Activated CD4-positive, alpha-beta memory T cell treated with anti-CD3 and anti-CD28 coated beads for 36 hours (primary cell): ENCODE results near the gene SLC43A3. TPM values are rescaled to one million over a fixed set of nuclear protein-coding genes. Genes with fewer than 3 reads are reported as not detected.
"Not testable (repeated sequence)": the region's sequence is repeated elsewhere in the genome, so short reads cannot be mapped to it uniquely, and the experiment has no call there.

ENCODE experiments used
- CTCF ChIA-PET: fragments of 350-600 bp; sonication (Branson Sonifier 250); formaldehyde crosslinking; loops from one replicate; lab custom pipeline; 2021; ENCODE audit warnings: antibody characterized with exemption, inconsistent platforms; lab: Charles Lee
- POLR2A ChIA-PET: fragments of 350-600 bp; sonication (Branson Sonifier 250); formaldehyde crosslinking; loops from one replicate; lab custom pipeline; 2021; ENCODE audit warnings: antibody characterized with exemption; lab: Charles Lee
- DNase-seq: peaks from one replicate; pipeline ENCODE4 v3.0.0-alpha.2; 2020
- H3K27ac Mint-ChIP-seq: one replicate; pipeline ENCODE4 v1.8.0; 2021; ENCODE audit warnings: mixed read lengths
- H3K27me3 Mint-ChIP-seq: one replicate; pipeline ENCODE4 v1.8.0; 2021; ENCODE audit warnings: mixed read lengths
- H3K36me3 Mint-ChIP-seq: one replicate; pipeline ENCODE4 v1.8.0; 2021; ENCODE audit warnings: mixed read lengths
- H3K4me1 Mint-ChIP-seq: one replicate; pipeline ENCODE4 v1.8.0; 2021; ENCODE audit warnings: low read depth, mixed read lengths
- H3K4me3 Mint-ChIP-seq: one replicate; pipeline ENCODE4 v1.8.0; 2021; ENCODE audit warnings: mild to moderate bottlenecking, mixed read lengths
- H3K9me3 Mint-ChIP-seq: one replicate; pipeline ENCODE4 v1.8.0; 2021; ENCODE audit warnings: mixed read lengths
- intact Hi-C: fragments of 100-400 bp; cut with micrococcal nuclease; formaldehyde crosslinking; loops from one replicate; pipeline ENCODE4 v1.15.1; 2023
- total RNA-seq, 2 experiments: library from RNA; stranded (reverse); gene quantifications; one replicate each; pipeline ENCODE4 v1.2.3, GENCODE V29; 2021

Gene SLC43A3
- total RNA-seq, 2 experiments from 2014 or later, result 170 to 186 TPM

GRCh38 chr11:57403003-57403801 is 23.7 kb downstream of the SLC43A3 start:
- Mint-ChIP-seq H3K4me1 (peaks cover 41% of the 10 kb centered on the region), H3K36me3 (peaks cover 41% of the 10 kb centered on the region)
- ChIA-PET CTCF (interaction anchor here (1.0 kb wide), 1 partner anchor 55 kb away, joined by 4 read pairs; no protein-coding TSS in a partner anchor), POLR2A (interaction anchor here (1.9 kb wide), 1 partner anchor 22 kb away, joined by 5 read pairs; no protein-coding TSS in a partner anchor)
- H3K27me3 Mint-ChIP-seq, H3K27ac Mint-ChIP-seq, DNase-seq, H3K9me3 Mint-ChIP-seq, intact Hi-C loops, H3K4me3 Mint-ChIP-seq: not testable (repeated sequence)

GRCh38 chr11:57402188-57403002 is 24.5 kb downstream of the SLC43A3 start:
- ChIA-PET CTCF (interaction anchor here (1.0 kb wide), 1 partner anchor 56 kb away, joined by 4 read pairs; no protein-coding TSS in a partner anchor), POLR2A (interaction anchor here (1.9 kb wide), 1 partner anchor 23 kb away, joined by 5 read pairs; no protein-coding TSS in a partner anchor)
- DNase-seq, result no peak
- H3K27ac Mint-ChIP-seq, result no peak overlapping the region
- intact Hi-C loops, result no loop called here
- H3K27me3 Mint-ChIP-seq, result no peaks in the 10 kb centered on the region
- H3K4me3 Mint-ChIP-seq, result no peak overlapping the region
- peaks cover 33% of the 10 kb centered on the region for H3K4me1 Mint-ChIP-seq
- peaks cover 34% of the 10 kb centered on the region for H3K36me3 Mint-ChIP-seq
- H3K9me3 Mint-ChIP-seq, result no peaks in the 10 kb centered on the region

- ChIA-PET CTCF (interaction anchor here (1.0 kb wide), 3 partner anchors 11 to 94 kb away, joined by 3 to 5 read pairs (median 3); no protein-coding TSS in a partner anchor), POLR2A (interaction anchor here (0.7 to 0.9 kb wide), 2 partner anchors 8 to 24 kb away, joined by 3 read pairs; no protein-coding TSS in a partner anchor)
- Mint-ChIP-seq H3K36me3 (peaks cover 12% of the 10 kb centered on the region), H3K4me3 (no peak overlapping the region), H3K9me3 (no peaks in the 10 kb centered on the region), H3K27ac (no peak overlapping the region), H3K27me3 (no peaks in the 10 kb centered on the region), H3K4me1 (peaks cover 10% of the 10 kb centered on the region)
- DNase-seq, result no peak
- intact Hi-C loops, result loop anchor here (5.0 kb wide), 1 partner anchor 38 kb away; no protein-coding TSS in a partner anchor
Measured at GRCh38 chr11:57399972-57400578, 26.8 kb downstream of the SLC43A3 start.

- no peak overlapping the region for H3K27ac Mint-ChIP-seq
- no peak overlapping the region for H3K4me3 Mint-ChIP-seq
- H3K9me3 Mint-ChIP-seq, result no peaks in the 10 kb centered on the region
- intact Hi-C loops, result loop anchor here (5.0 kb wide), 1 partner anchor 37 kb away; no protein-coding TSS in a partner anchor
- H3K4me1 Mint-ChIP-seq, result peaks cover 3% of the 10 kb centered on the region
- no peak for DNase-seq
- ChIA-PET POLR2A (no interaction called here), CTCF (interaction anchor here (1.0 kb wide), 1 partner anchor 10 kb away, joined by 3 read pairs; no protein-coding TSS in a partner anchor)
- no peaks in the 10 kb centered on the region for H3K27me3 Mint-ChIP-seq
- H3K36me3 Mint-ChIP-seq, result peaks cover 7% of the 10 kb centered on the region
Measured at GRCh38 chr11:57399221-57399620, 27.7 kb downstream of the SLC43A3 start.

GRCh38 chr11:57397394-57397990 is 29.4 kb downstream of the SLC43A3 start:
- no peak overlapping the region for H3K4me3 Mint-ChIP-seq
- ChIA-PET POLR2A (interaction anchor here (1.5 kb wide), 1 partner anchor 117 kb away, joined by 3 read pairs; no protein-coding TSS in a partner anchor), CTCF (interaction anchor here (0.7 to 2.4 kb wide), 3 partner anchors 52 to 1760 kb away, joined by 3 to 7 read pairs (median 7); no protein-coding TSS in a partner anchor)
- no peaks in the 10 kb centered on the region for H3K4me1 Mint-ChIP-seq
- no peak for DNase-seq
- H3K27ac Mint-ChIP-seq, result no peak overlapping the region
- no peaks in the 10 kb centered on the region for H3K27me3 Mint-ChIP-seq
- intact Hi-C loops, result loop anchor here (5.0 kb wide), 1 partner anchor 35 kb away; no protein-coding TSS in a partner anchor
- no peaks in the 10 kb centered on the region for H3K9me3 Mint-ChIP-seq
- H3K36me3 Mint-ChIP-seq, result no peaks in the 10 kb centered on the region

GRCh38 chr11:57396744-57397143 is 30.2 kb downstream of the SLC43A3 start:
- Mint-ChIP-seq H3K9me3 (no peaks in the 10 kb centered on the region), H3K4me3 (no peak overlapping the region), H3K36me3 (no peaks in the 10 kb centered on the region), H3K27ac (no peak overlapping the region), H3K27me3 (no peaks in the 10 kb centered on the region), H3K4me1 (no peaks in the 10 kb centered on the region)
- ChIA-PET POLR2A (interaction anchor here (1.5 kb wide), 1 partner anchor 118 kb away, joined by 3 read pairs; no protein-coding TSS in a partner anchor), CTCF (interaction anchor here (2.0 to 2.4 kb wide), 2 partner anchors 51 to 97 kb away, joined by 7 read pairs; no protein-coding TSS in a partner anchor)
- DNase-seq, result no peak
- intact Hi-C loops, result loop anchor here (5.0 kb wide), 1 partner anchor 34 kb away; no protein-coding TSS in a partner anchor

GRCh38 chr11:57395905-57396623 is 30.9 kb downstream of the SLC43A3 start:
- Mint-ChIP-seq H3K4me1 (no peaks in the 10 kb centered on the region), H3K27ac (no peak overlapping the region), H3K36me3 (no peaks in the 10 kb centered on the region), H3K9me3 (no peaks in the 10 kb centered on the region), H3K4me3 (no peak overlapping the region), H3K27me3 (no peaks in the 10 kb centered on the region)
- ChIA-PET POLR2A (no interaction called here), CTCF (interaction anchor here (0.6 to 2.4 kb wide), 4 partner anchors 50 to 97 kb away, joined by 3 to 7 read pairs (median 6); no protein-coding TSS in a partner anchor)
- no peak for DNase-seq
- intact Hi-C loops, result loop anchor here (5.0 kb wide), 1 partner anchor 34 kb away; no protein-coding TSS in a partner anchor

GRCh38 chr11:57394203-57394965 is 32.5 kb downstream of the SLC43A3 start:
- H3K27ac Mint-ChIP-seq, result no peak overlapping the region
- H3K9me3 Mint-ChIP-seq, result no peaks in the 10 kb centered on the region
- no peaks in the 10 kb centered on the region for H3K4me1 Mint-ChIP-seq
- H3K4me3 Mint-ChIP-seq, result no peak overlapping the region
- ChIA-PET CTCF (interaction anchor here (1.2 to 1.9 kb wide), 2 partner anchors 64 to 66 kb away, joined by 3 to 5 read pairs; partner anchors contain the start of gene RTN4RL2), POLR2A (interaction anchor here (2.9 kb wide), 1 partner anchor 12 kb away, joined by 7 read pairs; no protein-coding TSS in a partner anchor)
- no peak for DNase-seq
- H3K27me3 Mint-ChIP-seq, result no peaks in the 10 kb centered on the region
- intact Hi-C loops, result no loop called here
- no peaks in the 10 kb centered on the region for H3K36me3 Mint-ChIP-seq

- CTCF ChIA-PET, result interaction anchor here (1.6 kb wide), 1 partner anchor 65 kb away, joined by 9 read pairs; no protein-coding TSS in a partner anchor
Measured at GRCh38 chr11:57392763-57393105, 34.2 kb downstream of the SLC43A3 start.

More at GRCh38 chr11:57392763-57393105, 34.2 kb downstream of the SLC43A3 start:
- no peak for DNase-seq
- Mint-ChIP-seq H3K36me3 (no peaks in the 10 kb centered on the region), H3K9me3 (no peaks in the 10 kb centered on the region), H3K4me3 (no peak overlapping the region), H3K27me3 (no peaks in the 10 kb centered on the region), H3K4me1 (no peaks in the 10 kb centered on the region), H3K27ac (no peak overlapping the region)
- intact Hi-C loops, result no loop called here
- POLR2A ChIA-PET, result interaction anchor here (2.9 kb wide), 1 partner anchor 14 kb away, joined by 7 read pairs; no protein-coding TSS in a partner anchor
